ENCODE results near the gene ZMYM2.

Gene ZMYM2

GRCh38 chr13:20140487-20140886 is 182.0 kb downstream of the ZMYM2 start:
- no peak for DNase-seq
